ENCODE results near the gene FLNB. TPM values are rescaled to one million over a fixed set of nuclear protein-coding genes. Genes with fewer than 3 reads are reported as not detected.

FLNB gene
- total and polyA plus RNA-seq, 10 of the 15 experiments (the other 5 are each of a cell fraction or from before 2014, with no cell fraction given), result 13.6 to 51.8 (median 26.4) TPM

DNA sequence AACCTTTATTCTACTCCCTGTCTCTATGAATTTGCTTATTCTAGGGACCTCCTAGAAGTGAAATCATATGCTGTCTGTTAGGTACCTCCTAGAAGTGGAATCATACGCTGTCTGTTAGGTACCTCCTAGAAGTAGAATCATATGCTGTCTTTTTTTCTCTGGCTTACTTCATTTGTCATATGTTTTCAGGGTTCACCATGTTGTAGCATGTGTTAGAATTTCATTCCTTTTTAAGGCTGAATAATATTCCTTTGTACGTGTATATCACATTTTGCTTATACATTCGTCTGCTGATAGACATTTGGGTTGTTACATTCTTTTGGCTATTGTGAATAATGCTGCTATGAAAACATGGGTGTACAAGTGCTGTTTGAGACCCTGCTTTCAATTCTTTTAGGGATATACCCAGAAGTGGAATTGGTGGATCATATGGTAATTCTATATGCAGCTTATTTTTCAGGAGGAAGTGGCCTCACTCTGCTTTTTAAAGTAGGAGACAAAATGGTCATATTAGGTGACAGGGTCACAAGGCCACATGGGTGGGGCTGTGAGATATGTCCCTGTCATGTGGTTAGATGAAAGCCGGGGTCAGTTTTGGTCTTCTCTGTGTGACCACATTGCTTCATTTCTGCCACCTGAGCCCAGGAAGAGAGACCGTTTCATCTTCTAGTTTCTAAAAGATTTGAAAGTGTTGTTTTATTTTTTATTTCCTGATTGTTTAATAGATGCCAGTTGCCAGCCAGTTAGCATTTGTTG lies 76.7 kb downstream of the FLNB start (continued):
- TF ChIP-seq, protein P1, sequence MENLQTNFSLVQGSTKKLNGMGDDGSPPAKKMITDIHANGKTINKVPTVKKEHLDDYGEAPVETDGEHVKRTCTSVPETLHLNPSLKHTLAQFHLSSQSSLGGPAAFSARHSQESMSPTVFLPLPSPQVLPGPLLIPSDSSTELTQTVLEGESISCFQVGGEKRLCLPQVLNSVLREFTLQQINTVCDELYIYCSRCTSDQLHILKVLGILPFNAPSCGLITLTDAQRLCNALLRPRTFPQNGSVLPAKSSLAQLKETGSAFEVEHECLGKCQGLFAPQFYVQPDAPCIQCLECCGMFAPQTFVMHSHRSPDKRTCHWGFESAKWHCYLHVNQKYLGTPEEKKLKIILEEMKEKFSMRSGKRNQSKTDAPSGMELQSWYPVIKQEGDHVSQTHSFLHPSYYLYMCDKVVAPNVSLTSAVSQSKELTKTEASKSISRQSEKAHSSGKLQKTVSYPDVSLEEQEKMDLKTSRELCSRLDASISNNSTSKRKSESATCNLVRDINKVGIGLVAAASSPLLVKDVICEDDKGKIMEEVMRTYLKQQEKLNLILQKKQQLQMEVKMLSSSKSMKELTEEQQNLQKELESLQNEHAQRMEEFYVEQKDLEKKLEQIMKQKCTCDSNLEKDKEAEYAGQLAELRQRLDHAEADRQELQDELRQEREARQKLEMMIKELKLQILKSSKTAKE (IDR thresholded peaks at IDR 0.05; ENCODE audit: low read depth, poor library complexity, severe bottlenecking), result peak; percentile 35
- TF ChIP-seq EED (IDR thresholded peaks at IDR 0.05; ENCODE audit: low read depth), result 0 out of 2 replicates have a peak, but pooled peaks have one; percentile 24
- TF ChIP-seq ETV6 (conservative IDR thresholded peaks at IDR 0.05 in 1 of 2, IDR thresholded peaks at IDR 0.05 in 1 of 2; ENCODE audit: borderline replicate concordance in 1 of 2, low read depth in 1 of 2), result peak in 1 of 2 experiments; percentile 74; a peak in 2 of 4 replicates
- peak; percentile 42; the same call in 1 of the 2 replicates for TF ChIP-seq NFIC (IDR thresholded peaks at IDR 0.05; ENCODE audit: low read depth, low read length)
- TF ChIP-seq MTA3 (IDR thresholded peaks at IDR 0.05; ENCODE audit: borderline replicate concordance, low read length), result peak; percentile 46; the same call in 1 of the 2 replicates
- no peak for TF ChIP-seq ESRRA (IDR thresholded peaks at IDR 0.05; ENCODE audit: low read length)
- TF ChIP-seq MXI1 (IDR thresholded peaks at IDR 0.05; ENCODE audit: low read depth, low read length), result no peak
- no peak for TF ChIP-seq NRF1 (conservative IDR thresholded peaks at IDR 0.05; ENCODE audit: low read depth, low read length)
- TF ChIP-seq, protein P2, sequence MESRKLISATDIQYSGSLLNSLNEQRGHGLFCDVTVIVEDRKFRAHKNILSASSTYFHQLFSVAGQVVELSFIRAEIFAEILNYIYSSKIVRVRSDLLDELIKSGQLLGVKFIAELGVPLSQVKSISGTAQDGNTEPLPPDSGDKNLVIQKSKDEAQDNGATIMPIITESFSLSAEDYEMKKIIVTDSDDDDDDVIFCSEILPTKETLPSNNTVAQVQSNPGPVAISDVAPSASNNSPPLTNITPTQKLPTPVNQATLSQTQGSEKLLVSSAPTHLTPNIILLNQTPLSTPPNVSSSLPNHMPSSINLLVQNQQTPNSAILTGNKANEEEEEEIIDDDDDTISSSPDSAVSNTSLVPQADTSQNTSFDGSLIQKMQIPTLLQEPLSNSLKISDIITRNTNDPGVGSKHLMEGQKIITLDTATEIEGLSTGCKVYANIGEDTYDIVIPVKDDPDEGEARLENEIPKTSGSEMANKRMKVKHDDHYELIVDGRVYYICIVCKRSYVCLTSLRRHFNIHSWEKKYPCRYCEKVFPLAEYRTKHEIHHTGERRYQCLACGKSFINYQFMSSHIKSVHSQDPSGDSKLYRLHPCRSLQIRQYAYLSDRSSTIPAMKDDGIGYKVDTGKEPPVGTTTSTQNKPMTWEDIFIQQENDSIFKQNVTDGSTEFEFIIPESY (IDR thresholded peaks at IDR 0.05), result no peak
- TF ChIP-seq MTA2 (IDR thresholded peaks at IDR 0.05; ENCODE audit: low read depth), result peak; percentile 49; the same call in 1 of the 2 replicates
- peak; percentile 44; the same call in 1 of the 2 replicates for TF ChIP-seq ZBED1 (IDR thresholded peaks at IDR 0.05; ENCODE audit: borderline replicate concordance)
- peak; percentile 58; the same call in 1 of the 2 replicates for TF ChIP-seq CBFB (IDR thresholded peaks at IDR 0.05; ENCODE audit: low read depth)
- TF ChIP-seq POLR2A (IDR thresholded peaks at IDR 0.05; ENCODE audit: low read depth, low read length), result no peak
- no peak for TF ChIP-seq GATAD2B (conservative IDR thresholded peaks at IDR 0.05; ENCODE audit: low read depth)
- TF ChIP-seq RUNX3 (IDR thresholded peaks at IDR 0.05; ENCODE audit: low read length), result peak; percentile 89
- TF ChIP-seq ZNF622 (IDR thresholded peaks at IDR 0.05), result no peak
- TF ChIP-seq EP300 (IDR thresholded peaks at IDR 0.05; ENCODE audit: borderline replicate concordance in 1 of 2, control insufficient read depth in 1 of 2, low read depth in 2 of 2, low read length in 2 of 2), result peak; percentile 12 to 53; a peak in 2 of 4 replicates
- TF ChIP-seq ATF7 (IDR thresholded peaks at IDR 0.05; ENCODE audit: low read depth), result peak; percentile 53; the same call in 1 of the 2 replicates
- peak; percentile 20; the same call in 1 of the 2 replicates for TF ChIP-seq JUNB (IDR thresholded peaks at IDR 0.05)
- peak; percentile 93 for TF ChIP-seq TCF7 (IDR thresholded peaks at IDR 0.05; ENCODE audit: borderline replicate concordance)

All from GM12878 (cell line).